Thyroid gland (tissue), 4 donors: ENCODE measurements around the gene WWC1. TPM values are rescaled to one million over a fixed set of nuclear protein-coding genes. Genes with fewer than 3 reads are reported as not detected.

ENCODE experiments used
- DNase-seq, 2 donors: peaks; one replicate each; pipeline ENCODE4 v3.0.0-alpha.2; 2019
- H3K27ac ChIP-seq, 3 donors: fragments of 200-600 bp; sonication (generic); 1 replicate in 2 of 3; 2 replicates in 1 of 3; pipeline ENCODE4 v1.5.1; 2016 to 2019; ENCODE audit warnings: mild to moderate bottlenecking in 1 of 3, moderate library complexity in 1 of 3
- H3K27me3 ChIP-seq: fragments of 200-600 bp; sonication (generic); one replicate; pipeline ENCODE4 v1.5.1; 2019
- H3K36me3 ChIP-seq, 2 donors: fragments of 200-600 bp; sonication (generic); one replicate each; pipeline ENCODE4 v1.5.1; 2016 to 2019
- H3K4me1 ChIP-seq, 2 donors: fragments of 200-600 bp; sonication (generic); one replicate each; pipeline ENCODE4 v1.5.1; 2017 to 2019
- H3K4me3 ChIP-seq, 3 donors: fragments of 200-600 bp; sonication (generic); replicated peaks in 1 of 3; 1 replicate in 2 of 3; 2 replicates in 1 of 3; pipeline ENCODE4 v1.5.1; 2016; ENCODE audit warnings: mild to moderate bottlenecking in 1 of 3
- H3K9me3 ChIP-seq: fragments of 200-600 bp; sonication (generic); one replicate; pipeline ENCODE4 v1.5.1; 2017
- CTCF ChIP-seq, 6 experiments: fragments of 200-600 bp in 3 of 6; fragments of 450-650 bp in 3 of 6; sonication (generic) in 3 of 6; IDR thresholded peaks; one replicate each; pipeline ENCODE4 v1.5.1; 2016 to 2019; ENCODE audit warnings: antibody characterized with exemption in 6 of 6, mild to moderate bottlenecking in 2 of 6, inconsistent platforms in 1 of 6, moderate library complexity in 1 of 6
- POLR2A ChIP-seq, 2 donors: fragments of 450-650 bp; IDR thresholded peaks; one replicate each; pipeline ENCODE4 v1.6.1; 2017; ENCODE audit warnings: antibody characterized with exemption in 2 of 2, mild to moderate bottlenecking in 2 of 2, moderate library complexity in 1 of 2
- WGBS, 2 donors: methylation state at CpG; one replicate each; pipeline ENCODE4 v1.1.5; 2017; 5-methylcytosine and 5-hydroxymethylcytosine counted together
- intact Hi-C: fragments of 100-400 bp; cut with DNase I; formaldehyde crosslinking; loops from one replicate; pipeline ENCODE4 v1.15.1; 2023
- total RNA-seq, 4 donors: library from RNA; depleted of rRNA; stranded (reverse); fragments of >200 nt; gene quantifications; one replicate each; pipeline ENCODE4 v1.2.3, GENCODE V29; 2016

The WWC1 gene
- total RNA-seq, 4 donors from 2014 or later: 38.7 to 80.1 (median 54.0) TPM

- 86 to 88% methylated on average over 8 of the region's 8 CpGs for WGBS, 2 donors
- Histone ChIP-seq H3K36me3 (no peaks in the 10 kb centered on the region), H3K27ac (no peak overlapping the region)
These were observed 56.1 kb downstream of the WWC1 start for GRCh38 chr5:168347368-168348083.

GRCh38 chr5:168348084-168348414 is 56.6 kb downstream of the WWC1 start:
- intact Hi-C loops: no loop called here
- WGBS, 2 donors: 45 to 64% methylated on average over 5 of the region's 5 CpGs

More at GRCh38 chr5:168347368-168348083, 56.1 kb downstream of the WWC1 start:
- Histone ChIP-seq H3K4me1 (peaks cover 15 to 31% of the 10 kb centered on the region in 2 donors), H3K4me3 (no peak overlapping the region), H3K9me3 (no peaks in the 10 kb centered on the region), H3K27me3 (no peaks in the 10 kb centered on the region)
- no peak for TF ChIP-seq POLR2A (IDR thresholded peaks at IDR 0.05)
- no peak for TF ChIP-seq CTCF (IDR thresholded peaks at IDR 0.05)
- DNase-seq: no peak
- intact Hi-C loops: no loop called here

GRCh38 chr5:168350315-168350714 is 58.9 kb downstream of the WWC1 start:
- Histone ChIP-seq H3K4me3 (no peak overlapping the region), H3K4me1 (peaks cover 15 to 31% of the 10 kb centered on the region in 2 donors), H3K9me3 (no peaks in the 10 kb centered on the region), H3K36me3 (no peaks in the 10 kb centered on the region), H3K27ac (no peak overlapping the region), H3K27me3 (no peaks in the 10 kb centered on the region)
- 86 to 88% methylated on average over 4 of the region's 4 CpGs for WGBS, 2 donors
- intact Hi-C loops: no loop called here
- TF ChIP-seq CTCF (IDR thresholded peaks at IDR 0.05): no peak
- no peak for TF ChIP-seq POLR2A (IDR thresholded peaks at IDR 0.05)
- no peak for DNase-seq

More at GRCh38 chr5:168348084-168348414, 56.6 kb downstream of the WWC1 start:
- TF ChIP-seq POLR2A (IDR thresholded peaks at IDR 0.05) (no peak), CTCF (IDR thresholded peaks at IDR 0.05) (no peak)
- no peak overlapping the region for H3K27ac ChIP-seq
- peak in 1 of 2 donors; percentile 20 for DNase-seq
- H3K36me3 ChIP-seq: no peaks in the 10 kb centered on the region
- H3K27me3 ChIP-seq: no peaks in the 10 kb centered on the region
- peaks cover 15 to 31% of the 10 kb centered on the region in 2 donors for H3K4me1 ChIP-seq
- H3K9me3 ChIP-seq: no peaks in the 10 kb centered on the region
- no peak overlapping the region for H3K4me3 ChIP-seq

GRCh38 chr5:168353216-168353957 is 61.9 kb downstream of the WWC1 start:
- Histone ChIP-seq H3K9me3 (no peaks in the 10 kb centered on the region), H3K27me3 (no peaks in the 10 kb centered on the region), H3K4me3 (no peak overlapping the region), H3K27ac (no peak overlapping the region), H3K4me1 (peaks cover 0 to 2% of the 10 kb centered on the region in 2 donors), H3K36me3 (no peaks in the 10 kb centered on the region)
- DNase-seq: no peak
- no peak for TF ChIP-seq POLR2A (IDR thresholded peaks at IDR 0.05)
- no peak for TF ChIP-seq CTCF (IDR thresholded peaks at IDR 0.05)
- 84 to 85% methylated on average over 12 of the region's 12 CpGs for WGBS, 2 donors
- intact Hi-C loops: no loop called here

GRCh38 chr5:168354397-168354796 is 63.0 kb downstream of the WWC1 start:
- 84% methylated on average over 2 of the region's 2 CpGs for WGBS, 2 donors
- H3K4me3 ChIP-seq: no peak overlapping the region

More at GRCh38 chr5:168354397-168354796, 63.0 kb downstream of the WWC1 start:
- H3K27ac ChIP-seq: no peak overlapping the region
- no peak for DNase-seq
- no peak for TF ChIP-seq POLR2A (IDR thresholded peaks at IDR 0.05)
- TF ChIP-seq CTCF (IDR thresholded peaks at IDR 0.05): no peak
- H3K27me3 ChIP-seq: no peaks in the 10 kb centered on the region
- no peaks in the 10 kb centered on the region for H3K4me1 ChIP-seq
- intact Hi-C loops: no loop called here
- no peaks in the 10 kb centered on the region for H3K9me3 ChIP-seq
- no peaks in the 10 kb centered on the region for H3K36me3 ChIP-seq
